ENCODE results near the gene ERMP1.
A peak's percentile ranks its signal among the peaks of the same experiment; 100 is the strongest.
"Not testable (repeated sequence)": the region's sequence is repeated elsewhere in the genome, so short reads cannot be mapped to it uniquely, and the experiment has no call there.

The ERMP1 gene

DNA sequence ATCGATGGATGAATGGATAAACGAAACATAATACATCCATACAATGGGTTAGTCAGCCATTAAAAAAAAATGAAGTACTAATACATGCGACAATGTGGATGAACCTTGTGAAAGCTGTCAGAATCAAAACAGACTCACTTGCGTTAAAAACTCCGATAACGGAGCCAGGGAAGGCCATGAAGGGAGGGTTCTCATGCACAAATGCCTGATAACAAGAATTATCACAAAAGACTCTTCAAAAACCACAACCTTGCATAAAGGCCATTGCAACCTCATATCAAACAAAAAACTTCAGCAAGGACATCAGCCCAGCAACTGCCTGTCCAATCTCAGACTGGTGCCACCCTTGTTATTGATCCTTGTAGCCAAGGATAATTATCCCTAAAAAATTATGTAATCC is 13.7 kb downstream of the ERMP1 start:
- no peak for DNase-seq

DNA sequence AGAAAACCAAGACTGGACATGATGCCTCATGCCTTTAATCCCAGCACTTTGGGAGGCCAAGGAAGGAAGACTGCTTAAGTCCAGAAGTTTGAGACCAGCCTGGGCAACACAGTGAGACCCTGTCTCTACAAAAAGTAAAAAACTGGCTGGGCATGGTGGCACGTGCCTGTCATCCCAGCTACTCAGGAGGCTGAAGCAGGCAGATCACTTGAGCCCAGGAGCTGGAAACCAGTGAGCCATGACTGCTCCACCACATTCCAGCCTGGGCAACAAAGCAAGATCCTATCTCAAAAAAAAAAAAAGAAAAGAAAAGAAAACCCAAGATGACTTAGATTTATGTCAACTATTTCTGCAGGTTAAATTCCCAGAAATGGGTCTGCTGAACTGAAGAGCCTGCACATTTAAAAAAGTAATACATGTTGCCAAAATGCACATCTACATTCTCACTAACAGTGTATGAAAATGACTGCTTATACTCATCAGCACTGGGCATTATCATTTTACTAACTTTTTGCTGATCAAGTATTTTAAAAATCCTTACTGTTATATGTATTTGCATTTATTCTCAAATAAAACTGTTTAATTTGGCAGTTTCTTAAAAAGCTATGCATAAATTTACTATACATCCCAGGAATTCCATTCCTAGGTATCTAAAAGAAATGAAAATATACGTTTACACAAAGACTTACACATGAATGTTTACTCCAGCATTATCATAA is 14.3 kb downstream of the ERMP1 start:
- DNase-seq, result no peak

DNA sequence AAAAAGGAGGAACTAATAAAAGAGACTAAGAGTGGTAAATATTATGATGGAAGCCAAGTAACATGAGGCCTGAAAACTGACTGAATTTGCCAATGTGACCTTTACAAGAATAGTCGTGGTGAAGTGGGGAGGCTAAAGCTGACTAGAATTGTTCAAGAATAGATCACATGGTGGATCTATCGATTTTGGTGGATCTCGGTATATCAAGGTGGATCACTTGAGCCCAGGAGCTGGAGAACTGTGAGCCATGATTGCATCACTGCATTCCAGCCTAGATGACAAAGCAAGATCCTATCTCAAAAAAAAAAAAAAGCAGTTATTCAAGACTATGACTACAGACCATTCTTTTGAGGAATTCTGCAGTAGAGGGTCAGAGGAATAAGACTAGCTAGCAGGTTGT is 15.1 kb downstream of the ERMP1 start:
- no peak for DNase-seq

DNA sequence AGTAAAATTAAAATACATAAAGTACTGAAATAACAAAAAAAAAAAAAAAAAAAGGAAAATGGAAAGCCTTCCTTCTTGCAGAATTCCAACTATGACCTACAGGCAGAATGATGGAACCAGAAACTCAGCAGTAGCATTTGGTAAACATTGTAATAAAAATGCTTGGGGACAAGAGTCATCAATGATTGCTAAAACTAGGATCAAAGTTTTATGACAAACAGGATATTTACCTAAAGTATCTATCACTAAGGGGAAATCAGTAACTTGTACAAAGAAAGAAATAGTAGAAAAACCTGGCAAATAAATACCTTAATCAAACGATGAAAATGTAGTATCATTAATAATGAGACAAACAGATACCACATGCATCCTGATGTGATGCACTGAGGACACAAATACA is 17.5 kb downstream of the ERMP1 start:
- DNase-seq, result no peak

DNA sequence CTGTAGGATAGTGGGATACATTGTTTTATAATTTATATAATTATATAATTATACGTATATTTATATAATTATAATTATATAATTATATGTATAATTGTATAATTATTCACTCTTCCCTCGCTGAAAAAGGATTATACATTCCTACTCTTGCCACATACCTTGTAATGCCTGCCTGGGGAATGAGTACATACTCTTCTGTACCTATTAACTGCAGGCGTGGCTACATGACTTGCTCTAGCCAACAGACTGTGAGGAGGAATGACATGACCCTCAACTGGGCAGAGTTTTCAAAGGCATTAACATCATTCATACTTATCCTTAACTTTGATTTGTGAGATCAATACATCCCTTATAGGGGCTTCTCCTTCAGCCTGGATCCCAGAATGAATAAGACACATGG is 19.1 kb downstream of the ERMP1 start:
- DNase-seq, result no peak

DNA sequence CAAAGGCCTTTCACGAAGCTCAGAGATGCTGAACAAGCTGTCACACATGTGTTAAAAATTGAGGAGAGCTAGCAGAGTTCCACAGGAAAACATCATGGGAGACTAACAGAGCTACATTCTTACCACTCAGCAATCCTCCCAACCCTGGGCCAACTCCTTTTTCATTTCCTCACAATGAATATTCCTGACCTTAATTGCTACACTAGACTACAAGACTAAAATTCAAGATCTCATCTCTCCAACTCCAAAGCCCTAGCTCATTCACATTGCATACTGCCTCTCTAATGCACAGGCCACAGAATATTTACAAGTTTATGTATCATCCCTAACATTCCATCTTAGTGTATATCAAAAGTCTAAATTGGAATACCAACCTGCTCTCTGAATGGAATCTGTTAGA is 21.2 kb downstream of the ERMP1 start:
- no peak for DNase-seq

DNA sequence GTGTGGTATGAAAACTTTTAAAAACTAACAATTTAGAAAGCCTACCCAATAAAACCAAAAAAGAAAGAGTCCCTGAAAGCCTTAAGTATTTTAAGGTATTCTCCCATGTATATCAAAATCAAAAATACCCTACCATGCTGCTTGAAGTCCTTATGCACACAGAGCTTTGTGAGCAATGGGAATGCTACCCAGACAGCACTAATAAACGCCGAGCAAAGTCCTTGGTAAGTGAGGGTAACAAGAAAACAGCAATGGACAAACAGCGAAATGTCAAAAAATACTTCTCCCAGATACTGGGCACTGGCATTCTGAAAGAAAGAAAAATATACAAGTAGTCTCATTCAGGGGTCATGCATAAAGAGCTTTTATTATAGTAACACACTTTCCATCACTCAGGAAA is 27.4 kb downstream of the ERMP1 start:
- DNase-seq, result no peak

DNA sequence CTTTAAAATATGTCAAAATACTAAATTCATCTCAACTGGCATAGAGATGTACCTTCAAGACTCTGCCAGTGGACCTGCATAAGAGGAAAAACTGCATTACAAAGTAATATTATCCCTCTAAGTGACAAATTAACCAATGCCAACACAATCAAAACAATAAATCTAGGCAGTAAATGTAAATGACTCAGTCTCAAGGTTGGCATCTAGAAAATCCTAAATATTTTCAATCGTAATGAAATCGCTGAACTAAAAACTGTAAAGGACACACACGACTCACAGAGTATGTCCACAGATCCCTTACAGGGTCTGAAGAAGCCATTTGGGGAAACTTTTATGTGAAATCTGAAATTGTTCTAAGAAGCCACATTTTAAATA is 31.2 kb downstream of the ERMP1 start:
- DNase-seq, result no peak

DNA sequence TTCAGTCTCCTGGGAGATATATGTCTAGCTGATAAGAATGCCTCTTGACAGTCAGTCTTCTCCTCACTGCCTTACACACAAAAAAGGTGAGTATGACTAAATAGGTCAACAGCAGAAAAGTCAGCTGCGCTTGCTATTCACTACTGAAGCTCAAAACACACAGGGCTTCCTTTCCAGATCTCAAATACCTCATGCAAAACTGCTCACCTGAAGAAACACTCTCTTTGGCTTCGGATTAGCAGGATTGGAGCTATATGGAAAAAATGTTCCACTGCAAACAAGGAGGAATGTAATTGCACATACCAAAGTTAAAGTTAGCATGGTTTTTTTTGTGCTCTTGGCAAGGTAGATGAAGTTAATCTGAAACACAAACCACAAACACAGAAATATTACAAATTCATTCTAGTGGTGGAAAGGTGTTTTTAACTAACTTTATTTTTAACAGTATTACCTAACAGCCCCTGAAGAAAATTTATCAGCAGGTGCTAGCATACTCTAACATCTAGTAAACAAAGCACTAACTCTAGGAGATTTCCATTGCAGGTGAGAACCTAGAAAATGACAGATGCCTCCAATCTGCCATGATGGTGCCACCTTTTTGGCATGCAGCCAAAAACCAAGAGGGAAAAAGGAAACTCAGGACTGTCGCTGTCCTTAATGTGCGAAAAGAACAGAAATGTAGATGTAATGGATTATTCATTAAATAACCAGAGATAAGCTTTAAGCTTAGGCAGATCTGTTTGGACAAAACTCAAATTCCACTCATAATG is 31.8 kb downstream of the ERMP1 start:
- DNase-seq, result peak; percentile 16

DNA sequence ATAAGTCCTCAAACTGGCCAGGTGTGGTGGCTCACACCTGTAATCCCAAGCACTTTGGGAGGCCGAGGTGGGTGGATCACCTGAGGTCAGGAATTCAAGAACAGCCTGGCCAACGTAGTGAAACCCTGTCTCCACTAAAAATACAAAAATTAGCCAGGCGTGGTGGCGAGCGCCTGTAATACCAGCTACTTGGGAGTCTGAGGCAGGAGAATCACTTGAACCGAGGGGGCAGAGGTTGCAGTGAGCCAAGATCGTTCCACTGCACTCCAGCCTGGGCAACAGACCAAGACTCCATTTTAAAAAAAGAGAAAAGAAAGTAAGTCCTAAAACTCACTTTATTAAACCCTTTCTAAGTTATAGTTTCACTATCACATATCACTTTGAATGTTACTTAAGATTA is 32.5 kb downstream of the ERMP1 start:
- not testable (repeated sequence) for DNase-seq

DNA sequence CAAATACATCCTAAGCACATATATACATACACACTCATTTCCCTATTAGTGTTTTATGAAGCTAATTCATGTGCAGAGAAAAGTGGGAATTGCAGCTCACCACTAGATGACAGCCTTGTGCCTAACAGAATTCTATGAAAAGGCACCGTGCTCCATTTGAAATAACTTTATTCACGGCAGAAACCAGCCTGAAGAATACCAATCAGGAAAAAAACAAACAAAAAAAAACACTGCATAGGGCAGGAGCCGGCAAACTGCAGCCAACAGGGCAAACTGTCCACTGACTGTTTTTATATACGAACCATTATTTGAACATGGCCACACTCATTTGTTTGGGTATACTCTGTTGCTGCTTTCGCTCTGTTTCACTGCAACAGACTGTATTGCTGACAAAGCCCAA is 33.6 kb downstream of the ERMP1 start:
- DNase-seq, result peak; percentile 26

DNA sequence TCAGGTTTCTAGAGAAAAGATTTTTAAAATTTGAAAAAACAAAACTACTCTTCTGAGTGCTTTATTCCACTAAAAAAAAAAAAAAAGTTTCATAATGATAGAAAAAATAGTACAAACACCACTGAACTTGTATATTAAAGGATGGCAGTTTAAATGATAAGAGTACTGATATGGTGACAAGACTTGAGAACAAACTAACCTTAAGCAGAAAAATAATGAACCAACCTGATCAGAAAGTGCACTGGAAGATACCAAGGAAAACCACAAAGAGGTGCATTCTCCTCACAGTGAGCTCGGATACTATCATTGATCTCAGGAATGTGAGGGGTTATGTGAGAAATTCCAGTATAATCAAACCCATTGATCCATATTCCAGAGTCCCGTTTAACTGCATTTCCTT is 34.3 kb downstream of the ERMP1 start:
- DNase-seq, result no peak

DNA sequence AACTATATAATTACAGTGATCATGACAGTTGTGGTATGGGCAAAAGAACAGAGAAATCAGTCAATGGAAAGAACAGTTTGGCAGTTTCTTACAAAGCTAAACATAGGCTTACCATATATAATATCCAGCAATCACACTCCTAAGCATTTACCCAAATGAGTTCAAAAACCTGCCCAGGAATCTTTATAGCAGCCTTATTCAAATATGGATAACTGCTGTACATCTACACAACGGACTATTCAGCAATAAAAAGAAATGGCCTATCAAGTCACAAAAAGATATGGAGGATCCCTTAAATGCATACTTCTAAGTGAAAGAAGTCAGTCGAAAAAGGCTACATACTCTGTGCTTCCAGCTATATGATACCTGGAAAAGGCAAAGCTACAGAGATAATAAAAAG is 36.6 kb downstream of the ERMP1 start:
- DNase-seq, result no peak

DNA sequence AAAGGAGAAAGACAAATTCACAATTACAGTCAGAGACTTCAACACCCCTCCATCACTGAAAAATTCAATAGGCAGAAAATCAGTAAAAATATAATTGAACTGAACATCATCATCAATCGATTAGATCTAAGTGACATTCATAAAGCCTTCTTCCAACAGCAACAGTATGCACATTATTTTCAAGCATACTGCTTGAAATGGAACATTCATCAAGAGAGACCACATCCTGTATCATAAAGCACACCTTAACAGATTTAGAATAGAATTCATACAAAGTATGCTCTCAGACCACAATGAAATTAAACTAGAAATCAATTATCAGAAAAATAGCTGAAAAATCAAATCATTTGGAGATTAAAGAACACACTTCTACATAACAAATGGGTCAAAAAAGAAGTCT is 39.1 kb downstream of the ERMP1 start:
- DNase-seq, result no peak

DNA sequence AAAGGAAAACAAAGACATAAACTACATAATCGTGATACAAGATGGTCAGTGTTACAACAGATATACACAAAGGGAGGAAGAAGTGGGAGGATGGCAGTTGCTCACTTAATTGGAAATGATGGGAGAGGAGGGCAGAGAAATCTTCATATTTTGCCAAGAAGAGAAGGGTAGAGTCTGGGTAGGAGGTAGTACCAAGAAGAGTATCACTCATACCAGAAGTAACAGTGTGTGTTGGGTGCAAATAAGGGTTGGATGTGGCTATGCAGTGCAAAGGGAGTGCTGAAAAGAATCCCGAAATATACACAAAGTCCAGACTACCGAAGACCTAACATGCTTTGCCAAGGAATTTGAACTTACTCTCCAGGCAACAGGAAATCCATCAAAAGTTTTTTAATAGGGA is 41.0 kb downstream of the ERMP1 start:
- DNase-seq, result no peak

DNA sequence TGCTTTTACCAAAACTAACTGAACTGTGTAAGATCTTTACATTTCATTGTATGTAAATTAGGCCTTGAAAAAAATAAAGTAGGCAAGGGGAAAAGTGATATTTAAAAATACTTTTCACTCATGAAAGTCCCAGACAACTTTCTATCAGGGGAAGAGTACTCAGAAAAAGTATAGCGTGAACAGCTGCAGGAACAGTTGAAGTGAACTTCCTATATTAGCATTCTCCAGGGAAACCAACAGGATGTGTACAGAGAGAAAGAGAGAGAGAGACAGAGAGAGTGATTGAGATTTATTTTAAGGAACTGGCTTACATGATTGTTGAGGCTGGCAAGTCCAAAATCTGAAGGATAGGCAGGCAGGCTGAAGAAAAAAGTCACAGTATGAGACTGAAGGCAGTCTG is 42.0 kb downstream of the ERMP1 start:
- no peak for DNase-seq

DNA sequence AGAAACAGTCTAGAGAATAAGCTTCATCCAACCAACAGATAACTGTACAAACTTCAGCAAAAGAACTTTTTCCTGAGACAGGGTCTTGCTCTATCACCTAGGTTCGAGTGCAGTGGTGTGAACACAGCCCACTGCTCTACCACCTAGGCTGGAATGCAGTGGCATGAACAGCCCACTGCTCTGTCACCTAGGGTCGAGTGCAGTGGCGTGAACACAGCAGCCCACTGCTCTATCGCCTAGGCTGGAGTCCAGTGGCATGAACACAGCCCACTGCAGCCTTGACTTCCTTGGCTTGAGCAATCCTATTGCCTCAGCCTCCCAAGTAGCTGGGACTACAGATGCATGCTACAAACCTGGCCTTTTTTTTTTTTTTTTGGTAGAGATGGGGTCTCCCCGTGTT is 43.4 kb downstream of the ERMP1 start:
- no peak for DNase-seq

DNA sequence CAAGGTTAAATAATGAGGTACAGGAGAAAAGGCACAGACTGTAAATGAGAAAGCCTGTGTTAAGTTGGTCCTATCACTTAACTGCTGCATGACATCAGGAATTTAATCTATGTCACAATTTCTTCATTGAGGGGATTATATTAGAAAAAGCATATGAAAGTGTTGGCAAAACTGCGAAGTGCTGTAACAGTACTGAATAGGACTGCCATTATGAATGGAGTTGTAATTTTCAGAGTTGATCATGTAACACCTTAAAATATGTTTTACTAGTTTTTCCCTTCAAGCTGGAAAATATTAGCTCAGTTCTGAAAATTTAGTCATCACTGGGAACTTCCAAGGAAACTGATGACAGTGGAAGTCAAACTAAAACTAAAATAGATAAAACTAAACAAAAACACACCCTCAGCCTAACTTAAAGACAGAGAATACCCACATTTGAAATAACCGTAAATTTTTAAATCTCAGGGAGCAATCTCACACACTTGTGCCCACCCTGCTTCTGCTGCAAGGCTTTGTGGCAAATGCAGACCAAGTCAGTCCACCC is 45.1 kb downstream of the ERMP1 start:
- no peak for DNase-seq

DNA sequence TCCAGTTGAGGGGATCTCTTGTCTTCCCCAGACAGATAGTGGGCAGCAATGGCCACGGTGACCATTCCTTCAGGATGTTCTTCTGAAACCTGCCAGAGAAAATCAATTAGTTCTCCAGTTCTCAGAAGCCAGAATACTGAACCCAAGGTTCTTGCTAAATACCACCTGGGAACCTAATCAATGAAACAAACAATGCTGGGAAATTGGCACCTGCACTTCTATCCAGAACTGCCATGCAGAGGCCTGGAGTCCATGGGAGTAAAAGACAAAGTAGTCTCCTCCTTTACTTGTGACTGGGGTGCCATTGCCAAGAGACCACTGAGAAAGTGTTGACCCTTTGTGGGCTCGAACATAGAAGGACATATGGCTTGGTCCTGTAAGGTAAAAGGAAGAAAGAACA is 45.7 kb downstream of the ERMP1 start:
- DNase-seq, result no peak

DNA sequence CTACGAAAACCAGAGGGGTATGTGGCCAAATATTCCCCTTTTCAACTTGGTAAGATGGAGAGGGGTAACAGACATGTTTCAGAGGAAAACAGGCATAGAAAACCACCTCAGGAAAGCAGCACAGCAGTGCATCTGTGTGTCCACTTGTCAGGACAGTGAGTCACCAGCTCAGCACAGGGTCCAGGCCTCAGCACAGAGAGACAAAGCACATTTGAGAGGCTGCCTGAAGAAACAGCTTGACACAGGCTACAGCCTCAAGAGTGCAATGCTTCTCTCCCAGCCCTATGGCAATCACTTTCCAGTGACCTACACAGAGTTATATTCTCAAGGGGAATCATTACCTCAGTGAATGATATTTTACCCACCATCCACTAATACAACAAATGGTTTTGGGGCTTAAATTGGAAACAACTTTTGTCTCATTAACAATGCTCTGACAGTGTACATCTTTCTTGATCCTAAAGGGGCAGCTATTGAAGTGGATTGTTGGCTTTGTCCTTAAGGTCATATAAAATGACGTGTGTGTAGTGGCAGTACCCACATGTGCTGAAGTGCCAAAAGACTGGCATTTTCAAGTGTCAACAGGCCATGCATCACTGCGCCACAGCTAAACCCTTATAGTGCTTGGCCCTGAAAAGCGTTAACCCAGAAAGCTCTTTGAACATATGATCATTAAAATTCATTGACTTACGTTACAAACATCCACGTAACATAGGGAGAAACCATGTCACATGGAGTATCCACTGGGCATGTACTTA is 46.4 kb downstream of the ERMP1 start:
- DNase-seq, result no peak

DNA sequence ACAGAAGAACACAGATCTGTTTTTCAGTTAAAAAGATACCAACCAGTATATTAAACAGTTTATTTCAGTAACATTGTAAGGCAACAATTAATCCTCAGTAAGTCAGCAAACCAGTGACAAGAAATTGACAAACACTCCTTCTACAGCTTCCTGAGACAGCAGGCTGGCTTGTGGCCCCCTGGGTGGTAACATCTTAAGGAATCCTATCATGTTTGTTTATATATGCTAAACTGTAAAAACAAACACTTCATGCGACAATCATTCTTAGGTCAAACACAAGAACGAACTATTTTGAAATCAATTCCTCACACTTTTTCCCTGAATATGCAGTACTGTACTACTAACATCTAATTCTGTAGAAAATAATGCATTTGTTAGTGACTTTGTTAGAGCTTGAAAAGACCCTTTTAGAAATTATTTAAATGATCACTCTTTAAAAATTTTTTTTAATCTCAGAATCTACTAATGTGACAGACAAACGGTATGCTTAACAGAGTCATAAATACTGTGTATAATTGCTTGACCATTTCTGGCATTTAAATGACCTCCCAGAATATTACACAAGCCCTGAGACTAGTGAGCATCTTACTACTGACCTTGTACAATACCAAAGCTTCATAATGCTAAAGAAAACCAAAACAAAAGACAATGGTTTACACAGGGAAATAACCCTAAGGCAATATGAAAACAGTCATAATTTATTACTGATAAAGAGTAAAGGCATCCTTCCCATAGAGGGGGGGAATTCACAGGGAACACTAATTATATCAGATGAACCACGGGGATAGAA is 48.2 kb downstream of the ERMP1 start:
- DNase-seq, result no peak

DNA sequence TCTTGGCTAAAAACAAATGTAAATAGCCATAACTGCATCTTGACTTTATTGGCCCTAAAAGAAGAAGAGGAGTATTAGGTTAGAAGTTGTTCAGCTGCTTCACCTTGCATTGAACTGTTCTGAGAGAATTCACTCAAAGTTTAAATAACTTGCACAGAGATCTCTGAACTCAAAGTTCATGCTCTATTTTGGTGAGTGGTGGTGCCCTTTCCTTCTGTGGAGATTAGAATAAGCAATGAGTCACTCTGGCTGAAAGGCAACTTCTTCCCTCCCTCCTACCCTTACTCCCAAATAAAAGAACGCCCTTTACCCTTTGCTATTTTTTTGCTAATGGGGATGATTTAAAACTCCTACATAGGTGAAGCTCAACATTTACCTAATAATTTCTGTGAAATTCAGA is 48.9 kb downstream of the ERMP1 start:
- no peak for DNase-seq

DNA sequence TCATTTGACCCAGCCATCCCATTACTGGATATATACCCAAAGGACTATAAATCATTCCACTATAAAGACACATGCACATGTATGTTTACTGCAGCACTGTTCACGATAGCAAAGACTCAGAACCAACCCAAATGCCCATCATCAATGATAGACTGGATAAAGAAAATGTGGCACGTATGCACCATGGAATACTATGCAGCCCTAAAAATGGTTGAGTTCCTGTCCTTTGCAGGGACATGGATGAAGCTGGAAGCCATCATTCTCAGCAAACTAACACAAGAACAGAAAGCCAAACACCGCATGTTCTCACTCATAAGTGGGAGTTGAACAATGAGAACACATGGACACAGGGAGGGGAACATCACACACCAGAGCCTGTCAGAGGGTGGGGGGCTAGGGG is 49.5 kb downstream of the ERMP1 start:
- not testable (repeated sequence) for DNase-seq
